Muscle of leg (tissue), 11 donors: ENCODE measurements around the gene SLC39A9. TPM values are rescaled to one million over a fixed set of nuclear protein-coding genes. Genes with fewer than 3 reads are reported as not detected.
"Not testable (repeated sequence)": the region's sequence is repeated elsewhere in the genome, so short reads cannot be mapped to it uniquely, and the experiment has no call there.

Experiments
- DNase-seq: peaks from one replicate; pipeline ENCODE4 v3.0.0; 2013
- H3K27ac ChIP-seq: one replicate; pipeline ENCODE4 v1.5.1; 2013; ENCODE audit warnings: mild to moderate bottlenecking, low read length, control low read depth
- H3K27me3 ChIP-seq: one replicate; pipeline ENCODE4 v1.6.1; 2013; ENCODE audit warnings: low read length; ENCODE audit not compliant: control insufficient read depth, insufficient read depth
- H3K36me3 ChIP-seq: one replicate; pipeline ENCODE4 v1.6.1; 2013; ENCODE audit warnings: low read length; ENCODE audit not compliant: control insufficient read depth, insufficient read depth
- H3K4me1 ChIP-seq: one replicate; pipeline ENCODE4 v1.6.1; 2013; ENCODE audit warnings: low read length; ENCODE audit not compliant: control insufficient read depth, insufficient read depth
- H3K4me3 ChIP-seq: one replicate; pipeline ENCODE4 v1.5.1; 2013; ENCODE audit warnings: low read length, control low read depth
- H3K9me3 ChIP-seq: replicated peaks from 2 replicates; pipeline ENCODE4 v1.6.1; 2013; ENCODE audit warnings: low read depth, low read length; ENCODE audit not compliant: control insufficient read depth
- WGBS: methylation state at CpG from one replicate; pipeline ENCODE4 v1.1.5; 2013; ENCODE audit warnings: missing lambda C conversion rate; ENCODE audit not compliant: insufficient coverage; 5-methylcytosine and 5-hydroxymethylcytosine counted together
- polyA plus RNA-seq, 8 donors: library from polyadenylated mRNA; unstranded; fragments of 120-200 nt; gene quantifications; one replicate each; pipeline versions ENCODE4 v1.2.1 to v1.2.3, GENCODE V29; 2013; ENCODE audit warnings: inconsistent platforms in 1 of 8, low replicate concordance in 1 of 8; ENCODE audit not compliant: insufficient read length in 8 of 8, insufficient read depth in 1 of 8
- total RNA-seq: library from RNA; stranded (reverse); fragments of 120-200 nt; gene quantifications from one replicate; pipeline ENCODE4 v1.2.4, GENCODE V29; 2013

SLC39A9 gene
- total and polyA plus RNA-seq, 9 donors = 26.9 to 48.0 (median 31.7) TPM

DNA sequence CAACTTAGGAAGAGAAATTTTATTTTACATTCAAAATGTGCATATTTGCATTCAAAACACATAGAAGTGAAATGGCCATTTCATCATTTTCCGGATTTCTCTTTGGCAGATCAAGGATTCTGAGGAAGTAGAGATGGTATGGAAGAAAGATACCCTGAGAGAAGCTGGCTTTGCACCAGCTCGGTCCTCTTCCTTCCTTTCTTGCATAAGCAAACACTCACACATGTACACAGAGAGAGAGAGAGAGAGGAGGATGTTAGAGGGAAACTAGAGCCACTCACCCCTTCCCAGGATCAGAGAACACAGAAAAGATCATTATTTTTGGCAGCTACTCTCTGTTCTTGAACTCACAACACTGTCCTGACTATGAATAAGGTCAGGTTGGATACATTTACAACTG lies 70.5 kb downstream of the SLC39A9 start:
- Histone ChIP-seq H3K36me3 (no peaks in the 10 kb centered on the region), H3K27me3 (no peaks in the 10 kb centered on the region), H3K4me3 (no peak overlapping the region), H3K4me1 (no peaks in the 10 kb centered on the region), H3K9me3 (no peaks in the 10 kb centered on the region), H3K27ac (no peak overlapping the region)
- WGBS = no CpG with 5 or more reads among the region's 2 CpGs
- DNase-seq = no peak

DNA sequence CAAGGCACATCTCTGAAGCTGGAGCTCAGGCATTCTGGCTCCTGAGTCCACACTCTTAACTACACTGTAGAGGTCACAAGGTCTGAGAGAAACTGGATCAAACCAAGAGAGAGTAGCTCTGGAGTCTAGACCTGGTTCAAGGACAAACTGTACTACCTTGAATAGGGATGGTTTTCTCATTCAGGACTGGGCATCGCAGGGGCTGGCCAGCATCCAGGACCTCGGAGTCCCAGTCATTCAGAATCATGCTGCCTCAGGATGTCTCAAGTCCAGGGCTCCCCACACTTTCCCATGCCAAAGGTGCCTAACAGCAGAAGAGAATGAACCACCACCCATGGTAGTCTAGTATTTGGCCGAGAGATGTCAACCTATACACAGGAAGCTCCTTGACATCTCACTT lies 72.9 kb downstream of the SLC39A9 start:
- Histone ChIP-seq H3K4me3 (no peak overlapping the region), H3K36me3 (no peaks in the 10 kb centered on the region), H3K27ac (no peak overlapping the region), H3K4me1 (no peaks in the 10 kb centered on the region), H3K9me3 (no peaks in the 10 kb centered on the region), H3K27me3 (no peaks in the 10 kb centered on the region)
- WGBS = 73% methylated on average over 2 of the region's 3 CpGs
- no peak for DNase-seq

GRCh38 chr14:69471916-69472315 lies 73.4 kb downstream of the SLC39A9 start:
- no peak overlapping the region for H3K27ac ChIP-seq
- 87% methylated on average over 9 of the region's 10 CpGs for WGBS
- H3K4me1 ChIP-seq = no peaks in the 10 kb centered on the region

DNA sequence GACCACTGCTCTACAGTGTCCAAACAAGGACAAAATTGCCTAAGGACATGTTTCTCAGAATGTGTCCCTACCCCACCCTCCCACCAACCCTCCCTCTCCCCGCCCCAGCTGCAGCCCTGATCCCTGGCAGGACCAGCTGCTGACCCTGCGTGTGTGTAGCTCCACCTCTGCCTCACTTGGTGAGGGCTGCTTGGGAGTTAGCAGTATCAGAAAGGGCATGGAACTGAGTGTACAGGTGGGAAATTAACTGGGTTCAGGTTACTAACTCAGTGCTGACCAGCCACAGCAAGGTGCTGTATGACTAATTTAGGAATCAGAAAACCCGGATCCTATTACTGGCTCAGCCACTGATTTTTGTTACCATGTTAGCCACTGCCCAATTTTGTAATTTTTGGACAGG lies 74.8 kb downstream of the SLC39A9 start:
- H3K27ac ChIP-seq = no peak overlapping the region
- H3K9me3 ChIP-seq = no peaks in the 10 kb centered on the region
- H3K36me3 ChIP-seq = no peaks in the 10 kb centered on the region
- DNase-seq = no peak
- no peak overlapping the region for H3K4me3 ChIP-seq
- H3K4me1 ChIP-seq = no peaks in the 10 kb centered on the region
- H3K27me3 ChIP-seq = no peaks in the 10 kb centered on the region
- no CpG with 5 or more reads among the region's 3 CpGs for WGBS

More at GRCh38 chr14:69471916-69472315, 73.4 kb downstream of the SLC39A9 start:
- Histone ChIP-seq H3K4me3 (no peak overlapping the region), H3K9me3 (no peaks in the 10 kb centered on the region), H3K36me3 (no peaks in the 10 kb centered on the region), H3K27me3 (no peaks in the 10 kb centered on the region)
- no peak for DNase-seq

DNA sequence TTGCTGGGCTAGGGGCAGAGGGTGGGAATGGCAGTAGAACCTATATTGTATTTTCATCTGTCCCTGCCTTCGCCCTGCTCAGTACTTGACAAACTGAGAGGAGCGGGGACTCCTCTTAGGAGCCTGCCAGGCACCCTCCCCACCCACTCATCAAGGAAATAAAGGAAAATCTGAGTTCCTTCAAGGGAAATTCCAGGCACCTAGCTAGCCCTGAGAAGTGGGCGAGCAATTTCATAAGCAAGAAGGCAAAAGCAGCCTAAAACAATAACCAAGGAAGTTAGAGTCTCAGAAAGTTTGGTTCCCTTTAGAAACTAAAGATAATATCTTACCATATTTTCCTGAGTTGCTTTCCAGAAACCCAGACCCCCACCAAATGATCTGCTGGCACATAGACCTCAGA lies 75.5 kb downstream of the SLC39A9 start:
- DNase-seq = no peak
- H3K27me3 ChIP-seq = no peaks in the 10 kb centered on the region
- no peak overlapping the region for H3K27ac ChIP-seq
- no CpG with 5 or more reads among the region's 3 CpGs for WGBS
- no peak overlapping the region for H3K4me3 ChIP-seq
- no peaks in the 10 kb centered on the region for H3K4me1 ChIP-seq
- no peaks in the 10 kb centered on the region for H3K9me3 ChIP-seq
- no peaks in the 10 kb centered on the region for H3K36me3 ChIP-seq

- no peak overlapping the region for H3K4me3 ChIP-seq
- no peaks in the 10 kb centered on the region for H3K4me1 ChIP-seq
- no peak overlapping the region for H3K27ac ChIP-seq
- no peaks in the 10 kb centered on the region for H3K9me3 ChIP-seq
- no peaks in the 10 kb centered on the region for H3K27me3 ChIP-seq
- WGBS = 75% methylated on average over 7 of the region's 8 CpGs
- DNase-seq = no peak
- no peaks in the 10 kb centered on the region for H3K36me3 ChIP-seq
Measured at GRCh38 chr14:69475194-69475818, 76.8 kb downstream of the SLC39A9 start.

- H3K4me1 ChIP-seq, H3K9me3 ChIP-seq, H3K27me3 ChIP-seq, H3K27ac ChIP-seq, DNase-seq, H3K4me3 ChIP-seq, H3K36me3 ChIP-seq: not testable (repeated sequence)
- no CpG with 5 or more reads among the region's 5 CpGs for WGBS
Measured at GRCh38 chr14:69476824-69477450, 78.4 kb downstream of the SLC39A9 start.

GRCh38 chr14:69478055-69478454 lies 79.6 kb downstream of the SLC39A9 start:
- H3K27ac ChIP-seq, H3K36me3 ChIP-seq, H3K4me1 ChIP-seq, DNase-seq, H3K9me3 ChIP-seq, H3K4me3 ChIP-seq: not testable (repeated sequence)
- WGBS = 71% methylated on average over 1 of the region's 2 CpGs
- H3K27me3 ChIP-seq = peaks cover 15% of the 10 kb centered on the region

DNA sequence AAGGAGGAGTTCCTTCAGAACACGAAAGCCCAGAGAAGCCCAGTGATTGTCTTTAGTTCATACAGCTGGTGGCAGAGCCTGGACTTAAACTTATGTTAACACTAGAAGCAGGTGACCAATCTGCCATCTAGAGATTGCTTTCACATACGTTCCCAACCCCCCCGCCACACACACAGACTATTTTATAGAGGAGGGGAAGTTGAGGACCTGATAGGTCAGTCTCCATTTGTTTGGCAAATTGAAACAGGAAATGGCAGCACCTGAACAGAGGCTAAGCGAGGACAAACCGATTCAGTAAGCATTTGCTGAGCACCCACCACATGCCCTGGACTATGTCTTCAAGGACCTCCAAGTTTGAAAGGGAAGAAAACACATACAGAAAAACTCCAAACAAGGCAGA lies 81.2 kb downstream of the SLC39A9 start:
- no peak for DNase-seq
- peaks cover 16% of the 10 kb centered on the region for H3K4me1 ChIP-seq
- H3K36me3 ChIP-seq = no peaks in the 10 kb centered on the region
- no peak overlapping the region for H3K27ac ChIP-seq
- no peaks in the 10 kb centered on the region for H3K9me3 ChIP-seq
- peaks cover 30% of the 10 kb centered on the region for H3K27me3 ChIP-seq
- WGBS = no CpG with 5 or more reads among the region's 5 CpGs
- no peak overlapping the region for H3K4me3 ChIP-seq

- 66% methylated on average over 5 of the region's 5 CpGs for WGBS
- Histone ChIP-seq H3K4me1 (peaks cover 21% of the 10 kb centered on the region), H3K27me3 (peaks cover 34% of the 10 kb centered on the region), H3K36me3 (no peaks in the 10 kb centered on the region), H3K9me3 (no peaks in the 10 kb centered on the region), H3K27ac (no peak overlapping the region), H3K4me3 (no peak overlapping the region)
- DNase-seq = no peak
Measured at GRCh38 chr14:69480136-69480535, 81.6 kb downstream of the SLC39A9 start.
